Measurements from ENCODE around the gene SLC16A11. TPM values are rescaled to one million over a fixed set of nuclear protein-coding genes. Genes with fewer than 3 reads are reported as not detected.

Gene SLC16A11
- polyA plus RNA-seq, 10 donors: 0.11 to 0.48 (median 0.17) TPM; not detected in 1

DNA sequence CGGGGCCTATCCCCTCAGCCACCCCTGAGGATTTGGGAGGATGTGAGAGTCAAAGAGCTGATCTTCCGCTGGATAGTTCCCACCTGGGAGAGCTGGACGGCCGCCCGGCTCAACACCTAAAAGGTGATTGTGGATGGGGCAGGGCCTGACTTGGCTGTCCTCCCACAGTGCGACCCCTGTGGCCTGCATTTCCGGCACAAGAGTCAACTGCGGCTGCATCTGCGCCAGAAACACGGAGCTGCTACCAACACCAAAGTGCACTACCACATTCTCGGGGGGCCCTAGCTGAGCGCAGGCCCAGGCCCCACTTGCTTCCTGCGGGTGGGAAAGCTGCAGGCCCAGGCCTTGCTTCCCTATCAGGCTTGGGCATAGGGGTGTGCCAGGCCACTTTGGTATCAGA, 16.6 kb downstream of the SLC16A11 start:
- DNase-seq: no peak

DNA sequence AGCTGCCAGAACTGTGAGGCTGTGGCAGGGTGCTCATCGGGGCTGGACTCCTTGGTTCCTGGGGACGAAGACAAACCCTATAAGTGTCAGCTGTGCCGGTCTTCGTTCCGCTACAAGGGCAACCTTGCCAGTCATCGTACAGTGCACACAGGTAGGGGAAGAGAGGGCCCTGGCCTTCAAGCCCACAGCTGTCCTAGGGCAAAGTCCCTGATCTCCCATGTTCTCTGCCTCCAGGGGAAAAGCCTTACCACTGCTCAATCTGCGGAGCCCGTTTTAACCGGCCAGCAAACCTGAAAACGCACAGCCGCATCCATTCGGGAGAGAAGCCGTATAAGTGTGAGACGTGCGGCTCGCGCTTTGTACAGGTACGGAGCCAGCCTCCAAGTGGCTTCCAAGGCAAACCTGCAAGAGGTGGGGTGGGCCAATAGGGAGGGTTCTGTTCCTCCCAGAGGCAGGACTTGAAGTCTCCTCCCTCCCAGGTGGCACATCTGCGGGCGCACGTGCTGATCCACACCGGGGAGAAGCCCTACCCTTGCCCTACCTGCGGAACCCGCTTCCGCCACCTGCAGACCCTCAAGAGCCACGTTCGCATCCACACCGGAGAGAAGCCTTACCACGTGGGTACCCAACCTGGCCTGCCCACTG, 17.3 kb downstream of the SLC16A11 start:
- DNase-seq: no peak

DNA sequence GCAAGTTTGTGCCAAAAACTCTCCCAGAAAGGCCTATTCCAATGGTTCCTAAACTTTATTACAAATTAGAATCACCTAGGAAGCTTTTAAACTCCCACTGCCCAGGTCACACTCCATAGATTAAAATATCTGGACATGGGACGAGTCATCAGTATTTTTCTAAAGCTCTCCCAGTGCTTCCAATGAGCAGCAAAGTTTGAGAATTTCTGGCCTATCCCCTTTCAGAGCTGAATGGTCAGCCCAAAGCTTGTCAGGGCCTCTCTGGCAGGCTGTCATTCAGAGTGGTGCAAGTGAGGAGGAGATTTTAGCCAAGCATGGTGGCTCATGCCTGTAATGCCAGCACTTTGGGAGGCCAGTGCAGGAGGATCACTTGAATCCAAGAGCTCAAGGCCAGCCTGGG, 18.6 kb downstream of the SLC16A11 start:
- DNase-seq: no peak

DNA sequence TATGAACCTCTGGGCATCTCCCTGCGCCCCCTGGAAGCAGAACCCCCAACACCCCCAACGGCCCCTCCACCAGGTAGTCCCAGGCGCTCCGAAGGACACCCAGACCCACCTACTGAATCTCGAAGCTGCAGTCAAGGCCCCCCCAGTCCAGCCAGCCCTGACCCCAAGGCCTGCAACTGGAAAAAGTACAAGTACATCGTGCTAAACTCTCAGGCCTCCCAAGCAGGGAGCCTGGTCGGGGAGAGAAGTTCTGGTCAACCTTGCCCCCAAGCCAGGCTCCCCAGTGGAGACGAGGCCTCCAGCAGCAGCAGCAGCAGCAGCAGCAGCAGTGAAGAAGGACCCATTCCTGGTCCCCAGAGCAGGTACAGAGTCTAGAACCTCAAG, 19.5 kb downstream of the SLC16A11 start:
- DNase-seq: no peak

DNA sequence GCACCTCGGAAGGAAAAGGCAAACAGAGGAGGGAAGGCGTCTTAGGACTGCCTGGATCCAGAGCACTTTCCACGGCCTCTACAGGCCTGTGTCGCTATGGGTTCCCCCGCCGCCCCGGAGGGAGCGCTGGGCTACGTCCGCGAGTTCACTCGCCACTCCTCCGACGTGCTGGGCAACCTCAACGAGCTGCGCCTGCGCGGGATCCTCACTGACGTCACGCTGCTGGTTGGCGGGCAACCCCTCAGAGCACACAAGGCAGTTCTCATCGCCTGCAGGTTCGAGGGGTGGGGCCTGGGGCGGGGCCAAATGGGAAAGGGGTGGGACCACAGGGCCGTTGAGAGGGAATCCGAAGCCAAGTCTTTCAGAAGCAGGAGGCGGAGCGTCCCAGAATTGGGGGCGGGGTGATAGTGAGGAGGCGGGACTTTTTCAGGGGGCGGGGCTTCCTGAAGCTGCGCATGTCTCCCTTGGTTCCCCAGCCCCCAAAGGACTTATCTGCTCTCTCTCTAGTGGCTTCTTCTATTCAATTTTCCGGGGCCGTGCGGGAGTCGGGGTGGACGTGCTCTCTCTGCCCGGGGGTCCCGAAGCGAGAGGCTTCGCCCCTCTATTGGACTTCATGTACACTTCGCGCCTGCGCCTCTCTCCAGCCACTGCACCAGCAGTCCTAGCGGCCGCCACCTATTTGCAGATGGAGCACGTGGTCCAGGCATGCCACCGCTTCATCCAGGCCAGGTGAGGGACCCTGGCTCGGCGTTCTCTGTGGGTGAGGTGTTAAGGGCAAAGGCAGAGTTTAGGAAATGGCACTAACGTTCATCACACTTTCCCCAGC, 20.1 kb downstream of the SLC16A11 start:
- DNase-seq: peak; percentile 71 to 86 (median 80)

DNA sequence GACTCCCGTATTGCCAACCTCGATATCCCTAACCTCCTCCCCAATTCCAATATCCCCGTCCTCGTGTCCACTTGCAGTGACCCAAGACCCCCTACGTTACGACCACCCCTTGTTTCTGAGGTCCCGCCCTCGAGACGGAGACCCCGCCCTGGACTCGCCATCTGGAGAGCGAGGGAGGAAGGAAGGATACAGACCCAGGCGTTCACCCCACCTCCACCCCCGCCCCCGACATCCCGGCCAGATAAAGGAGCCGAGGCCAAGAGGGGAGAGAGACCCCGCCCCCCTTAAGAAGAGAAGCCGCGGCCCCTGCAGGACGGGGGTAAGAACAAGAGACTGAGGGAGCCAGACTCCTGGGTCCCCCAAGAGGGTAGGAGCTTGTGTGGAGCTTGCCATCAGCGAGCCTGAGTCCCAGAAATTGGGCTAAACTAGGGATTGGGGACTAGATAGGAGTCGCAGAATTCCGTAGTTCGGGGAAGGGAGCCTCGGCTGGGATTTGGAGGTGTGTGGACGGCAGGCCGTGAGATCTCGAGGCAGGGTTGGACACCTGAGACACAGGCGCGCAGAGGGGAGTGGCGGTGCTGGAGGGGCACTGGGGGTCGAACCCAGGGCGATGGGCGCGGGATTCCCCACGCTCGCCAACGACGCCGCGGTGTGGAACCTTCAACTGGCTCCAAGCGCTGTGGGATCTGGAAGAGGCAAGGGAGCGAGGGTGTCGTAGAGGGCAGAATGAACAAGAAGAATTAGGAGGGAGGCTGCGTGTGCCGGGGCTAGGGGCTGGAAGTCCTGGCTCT, 20.9 kb downstream of the SLC16A11 start, which contains the start of gene BCL6B:
TSS of gene BCL6B (plus strand) at position 270 of the 791 bp plus-strand sequence. CDS start 622 bp downstream, outside the sequence.
- no peak for DNase-seq

DNA sequence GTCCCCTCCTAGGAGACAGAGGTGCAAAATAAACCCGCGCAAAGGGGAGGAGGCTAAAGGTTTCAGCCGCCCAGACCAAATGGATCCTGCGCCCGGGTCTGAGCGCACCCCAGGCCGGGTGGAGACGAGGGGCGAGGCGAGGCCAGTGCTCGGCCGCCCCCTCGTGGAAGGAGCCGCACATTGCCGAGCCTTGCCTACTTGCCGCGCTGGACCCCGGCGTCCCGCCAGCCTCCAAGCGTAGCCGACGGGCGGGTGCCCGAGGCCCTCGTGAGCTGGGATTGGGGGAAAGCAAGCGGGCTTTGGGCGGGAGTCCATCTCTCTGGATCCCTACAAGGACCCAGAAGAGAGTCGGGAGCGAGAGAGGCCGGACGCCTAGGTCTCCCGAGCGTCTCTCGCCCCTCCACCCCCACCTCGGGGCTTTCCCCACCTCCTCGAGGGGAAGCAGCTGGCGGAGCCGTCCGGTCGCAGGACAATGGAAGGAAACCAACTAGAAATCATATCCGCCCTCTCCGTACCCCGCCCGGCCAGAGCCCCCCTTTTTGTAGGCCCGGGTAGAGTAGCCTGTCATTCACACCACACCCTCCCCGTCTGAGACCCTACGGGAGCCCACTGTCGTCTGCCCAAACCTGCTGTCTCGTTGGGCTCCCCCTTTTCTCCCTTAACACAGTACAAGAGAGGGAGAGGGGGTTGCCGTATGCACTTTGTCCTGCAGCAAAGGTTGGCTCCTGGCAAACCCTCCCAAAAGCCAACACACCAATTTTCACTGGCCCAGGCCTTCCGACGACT, 21.7 kb downstream of the SLC16A11 start:
- peak; percentile 57 to 91 (median 79) for DNase-seq

DNA sequence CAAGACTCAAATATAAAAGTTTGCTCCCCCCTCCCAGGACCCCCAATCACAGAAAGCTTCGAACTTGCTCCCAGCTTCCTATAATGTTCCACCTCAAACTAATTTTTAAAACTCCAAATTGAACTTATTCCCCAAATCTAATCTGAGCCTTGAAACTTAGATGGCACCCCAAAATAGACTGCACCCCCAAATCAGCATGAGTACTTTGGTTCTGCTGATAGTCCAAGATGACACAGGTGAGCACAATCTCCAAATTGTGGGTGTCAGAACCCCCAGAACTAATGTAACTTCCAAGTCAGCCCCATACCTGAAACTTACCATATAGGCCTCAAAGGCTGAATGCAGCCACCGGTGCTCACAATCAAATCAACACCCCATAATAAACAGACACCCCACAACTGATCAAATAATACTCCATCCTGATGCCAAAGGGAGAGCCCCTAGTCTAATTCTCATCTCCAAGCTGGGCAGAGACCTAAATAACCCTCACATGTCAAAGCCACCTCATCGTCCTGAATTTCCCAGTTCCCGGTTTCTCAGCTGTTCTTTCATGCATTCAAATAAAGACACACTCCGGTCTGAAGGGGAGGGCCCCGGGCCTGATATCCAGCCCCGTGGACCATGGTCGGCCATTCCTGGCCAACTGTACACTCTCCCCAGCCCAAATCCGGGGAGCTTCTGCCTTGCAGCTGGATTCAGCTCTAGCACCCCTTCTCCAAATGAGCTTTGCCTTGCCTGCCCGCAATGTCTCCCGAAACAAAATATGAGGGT, 22.8 kb downstream of the SLC16A11 start:
- no peak for DNase-seq

DNA sequence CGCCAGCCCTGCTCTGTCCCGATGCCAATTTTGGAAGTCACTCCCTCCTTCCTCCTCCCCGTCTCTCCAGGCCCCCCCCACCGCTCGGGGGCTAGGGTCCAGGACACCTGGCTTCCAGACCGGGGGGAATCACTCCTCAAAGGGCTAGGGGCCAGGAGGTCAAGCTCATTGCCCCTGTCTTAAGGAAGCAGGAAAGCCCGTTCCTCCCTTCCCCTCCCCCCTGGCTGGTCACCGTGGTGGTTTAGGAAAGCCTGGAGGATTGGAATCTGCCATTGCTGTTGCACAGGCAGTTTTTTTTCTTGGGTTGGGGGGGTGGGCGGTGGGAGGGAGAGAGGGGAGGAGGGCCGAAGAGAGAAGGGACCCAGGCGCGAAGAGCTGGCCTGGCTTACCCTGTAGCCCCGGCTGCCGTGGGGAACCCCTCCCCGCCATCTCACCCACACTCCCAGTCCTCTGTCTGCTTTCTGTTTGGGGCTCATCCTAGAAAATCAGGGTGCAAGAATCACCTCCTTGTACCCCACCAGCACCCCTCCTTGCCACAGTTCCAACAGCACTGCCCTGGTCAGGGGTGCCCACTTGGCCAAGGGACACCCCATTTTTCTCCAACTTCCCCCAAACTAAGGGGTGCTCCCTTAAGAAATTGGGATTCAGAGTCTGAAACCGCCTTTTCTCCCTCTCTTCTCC, 23.9 kb downstream of the SLC16A11 start:
- DNase-seq: peak; percentile 62 to 91 (median 83)

DNA sequence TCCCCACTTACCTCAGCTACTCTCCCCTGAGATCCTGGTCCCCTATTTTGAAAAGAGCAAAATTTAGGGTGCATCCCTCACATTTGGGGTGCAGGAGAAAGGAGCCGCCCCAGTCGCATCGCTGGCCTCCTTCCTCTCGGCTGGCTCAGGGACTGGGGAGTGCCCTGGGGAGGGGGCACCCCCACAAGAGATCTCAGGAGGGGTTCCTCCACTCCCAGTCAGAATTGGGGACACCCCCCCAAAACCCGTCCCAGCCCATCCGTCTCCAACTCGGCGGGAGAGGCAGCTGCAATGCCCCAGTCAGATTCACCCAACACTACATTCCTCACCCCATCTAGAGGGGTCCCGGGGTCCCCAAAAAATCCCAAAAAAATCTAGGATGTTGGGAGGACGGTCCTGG, 24.5 kb downstream of the SLC16A11 start:
- no peak for DNase-seq

DNA sequence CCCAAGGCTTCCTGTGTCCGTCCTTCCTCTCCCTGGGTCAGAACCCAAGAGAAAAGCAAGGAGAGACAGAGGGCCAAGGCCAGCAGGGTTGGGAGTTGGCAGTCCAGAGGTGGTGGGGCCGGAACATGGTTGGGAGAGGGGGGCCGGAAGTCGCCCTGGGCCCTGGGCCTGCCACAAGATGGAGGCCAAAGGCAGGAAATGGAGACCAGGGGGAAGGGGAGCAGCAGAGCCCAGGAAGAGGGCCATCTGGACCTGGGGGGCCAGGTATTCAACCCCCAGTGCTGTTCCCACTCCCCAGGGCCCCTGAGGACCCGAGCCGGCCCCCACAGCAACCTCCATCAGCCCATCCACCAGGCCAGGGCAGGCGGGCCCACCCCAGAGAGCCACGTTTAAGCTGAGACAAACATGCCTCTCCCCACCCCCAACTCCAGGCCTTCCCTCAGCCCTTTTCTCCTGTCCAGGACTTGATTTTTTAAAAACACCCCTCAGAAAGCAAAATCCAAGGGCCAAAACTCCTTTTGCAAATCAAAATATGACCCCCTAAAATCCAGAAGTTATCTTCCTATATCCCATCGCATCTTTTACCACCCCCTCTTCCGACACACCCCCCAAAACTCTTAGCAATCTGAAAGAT, 25.4 kb downstream of the SLC16A11 start:
- DNase-seq: no peak

DNA sequence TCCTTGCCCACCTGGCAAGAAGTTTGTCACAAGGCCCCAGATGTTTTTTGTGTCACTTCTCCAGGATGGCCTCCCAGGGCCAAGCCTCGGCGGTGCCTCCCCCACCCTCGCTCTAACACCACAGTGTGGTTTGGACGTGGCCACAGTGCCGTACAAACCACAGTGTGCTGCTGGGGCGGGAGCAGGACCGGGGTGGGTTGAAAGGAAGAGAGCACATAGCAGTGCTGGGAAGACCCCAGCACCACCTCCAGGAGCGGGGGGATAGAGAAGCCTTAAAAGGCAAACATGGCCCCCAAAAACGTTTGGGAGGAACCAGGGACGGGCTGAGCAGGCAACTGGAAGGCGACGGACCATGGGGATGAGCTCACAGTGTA, 26.1 kb downstream of the SLC16A11 start:
- DNase-seq: no peak

DNA sequence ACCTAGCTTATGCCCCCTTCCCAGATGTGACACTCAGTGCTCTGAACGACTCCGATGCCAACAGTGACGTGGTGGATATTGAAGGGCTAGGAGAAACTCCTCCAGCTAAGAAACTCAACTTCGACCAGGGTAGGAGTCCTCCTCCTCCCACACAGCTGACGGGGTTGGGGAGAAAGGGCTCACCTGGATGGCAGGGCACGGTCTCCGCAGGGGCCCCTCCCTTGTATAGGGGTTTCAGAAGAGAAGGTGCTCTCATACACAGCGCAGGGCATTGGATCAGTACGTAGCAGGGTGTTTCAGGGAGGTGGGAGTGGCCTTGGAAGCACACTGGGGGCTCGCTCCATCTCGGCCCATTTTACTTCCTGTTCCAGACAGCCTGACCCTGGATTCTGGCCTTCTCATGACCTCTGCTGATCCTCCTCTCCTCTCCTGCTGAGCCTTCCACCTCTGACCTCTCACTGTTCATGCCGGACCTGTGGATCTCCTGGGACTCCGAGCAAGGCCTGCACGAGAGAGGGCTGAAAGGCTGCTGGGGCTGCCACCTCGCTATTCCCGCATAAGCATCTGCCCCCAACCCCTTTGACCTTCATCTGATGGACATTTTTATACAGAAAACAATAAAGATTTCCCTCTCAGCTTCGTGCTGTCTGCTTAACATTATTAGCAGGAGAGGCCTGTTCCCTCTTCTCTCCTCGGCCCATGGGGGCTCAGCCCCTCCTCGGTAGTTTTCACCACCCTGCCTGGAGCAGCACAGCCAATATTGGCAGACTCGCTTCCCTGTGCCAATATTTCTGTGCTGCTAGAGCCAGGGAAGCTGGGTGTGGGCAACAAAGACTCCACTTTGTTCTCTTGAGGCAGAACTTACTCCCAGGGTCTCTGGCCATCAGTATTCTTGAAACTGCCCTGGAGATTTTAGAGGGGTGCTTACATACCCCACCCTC, 26.7 kb downstream of the SLC16A11 start:
- no peak for DNase-seq

DNA sequence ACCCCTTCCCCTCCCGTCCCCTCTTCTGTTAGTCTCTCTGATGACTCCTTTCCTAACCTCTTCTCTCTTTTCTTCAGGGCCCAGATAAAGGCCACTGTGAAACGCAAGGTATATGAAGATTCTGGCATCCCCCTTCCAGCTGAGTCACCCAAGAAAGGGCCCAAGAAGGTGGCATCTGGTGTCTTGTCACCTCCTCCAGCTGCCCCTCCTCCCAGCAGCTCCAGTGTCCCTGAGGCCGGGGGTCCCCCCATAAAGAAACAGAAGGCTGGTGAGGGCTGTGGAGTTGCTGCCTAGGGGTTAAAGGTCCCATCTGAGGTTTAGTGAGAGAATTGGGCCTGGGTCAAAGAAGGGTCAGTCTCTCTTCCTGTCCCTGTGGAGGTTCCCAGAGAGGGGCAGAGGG, 27.5 kb downstream of the SLC16A11 start:
- no peak for DNase-seq

DNA sequence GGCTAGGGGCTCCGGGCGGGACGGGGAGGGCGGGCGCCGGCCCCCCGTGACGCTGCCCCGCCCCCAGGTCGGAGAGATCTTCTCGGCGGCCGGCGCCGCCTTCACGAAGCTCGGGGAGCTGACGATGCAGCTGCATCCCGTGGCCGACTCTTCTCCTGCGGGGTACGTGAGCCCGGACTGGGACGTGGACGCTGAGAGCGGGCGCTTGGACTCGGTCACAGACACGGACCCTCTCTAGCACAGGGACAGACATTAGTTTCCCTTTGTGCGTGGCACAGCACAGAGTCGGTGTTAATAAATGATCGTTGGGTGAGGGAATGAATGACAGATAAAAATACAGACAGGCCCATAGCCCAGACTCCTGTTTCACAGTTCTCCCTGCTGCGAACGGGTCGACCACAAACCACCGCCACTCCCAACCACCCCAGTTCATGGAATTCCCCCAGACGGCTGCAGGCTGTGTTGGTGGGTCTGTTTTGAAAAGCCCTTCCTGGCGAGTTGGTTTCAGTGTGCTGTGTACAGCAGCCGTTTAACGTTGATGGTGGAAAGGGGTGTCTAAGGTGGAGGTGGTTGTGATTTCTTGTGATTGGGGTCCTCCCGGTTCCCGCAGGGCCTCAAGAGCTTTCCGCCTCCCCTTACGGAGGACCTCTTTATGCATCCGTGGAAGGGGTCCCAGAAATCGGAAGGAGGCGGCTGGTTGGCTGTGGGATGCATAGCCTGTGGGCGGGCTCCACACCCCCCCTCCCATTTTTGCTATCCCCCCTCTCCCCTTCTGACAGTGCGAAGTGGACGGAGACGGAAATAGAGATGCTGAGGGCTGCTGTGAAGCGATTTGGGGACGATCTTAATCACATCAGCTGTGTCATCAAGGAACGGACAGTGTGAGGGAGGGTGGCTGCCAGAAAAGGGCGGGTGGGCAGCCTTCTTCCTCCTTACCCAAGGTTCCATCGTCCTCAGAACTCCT, 28.6 kb downstream of the SLC16A11 start:
- DNase-seq: peak in 1 of 3 donors; percentile 30

DNA sequence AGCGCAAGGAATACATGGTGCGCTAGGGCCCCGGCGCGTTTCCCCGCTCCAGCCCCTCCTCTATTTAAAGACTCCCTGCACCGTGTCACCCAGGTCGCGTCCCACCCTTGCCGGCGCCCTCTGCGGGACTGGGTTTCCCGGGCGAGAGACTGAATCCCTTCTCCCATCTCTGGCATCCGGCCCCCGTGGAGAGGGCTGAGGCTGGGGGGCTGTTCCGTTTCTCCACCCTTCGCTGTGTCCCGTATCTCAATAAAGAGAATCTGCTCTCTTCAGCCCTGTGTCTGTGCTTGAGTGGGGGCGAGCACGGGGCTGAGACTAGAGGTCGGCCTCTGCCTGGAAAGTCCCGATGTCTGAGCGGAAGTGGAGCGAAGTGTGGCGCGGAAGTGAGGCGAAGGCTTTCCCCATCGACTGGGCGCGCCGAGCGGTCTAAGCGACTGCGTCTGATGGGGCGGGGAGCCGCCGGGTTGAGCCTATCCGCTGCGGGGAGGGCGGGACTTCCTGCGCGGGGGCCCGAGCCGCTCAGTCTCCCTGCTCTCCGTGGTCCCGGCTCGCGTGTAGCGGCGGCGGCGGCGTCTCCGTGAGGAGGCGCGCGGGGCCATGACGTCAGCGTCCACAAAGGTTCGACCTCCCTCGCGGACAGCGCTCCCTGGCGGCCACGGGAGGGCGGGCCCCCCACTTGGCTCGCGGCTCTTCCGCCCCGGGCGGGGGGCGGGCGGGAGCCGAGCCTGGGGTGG, 29.5 kb downstream of the SLC16A11 start:
- DNase-seq: peak; percentile 96 to 99 (median 97)

DNA sequence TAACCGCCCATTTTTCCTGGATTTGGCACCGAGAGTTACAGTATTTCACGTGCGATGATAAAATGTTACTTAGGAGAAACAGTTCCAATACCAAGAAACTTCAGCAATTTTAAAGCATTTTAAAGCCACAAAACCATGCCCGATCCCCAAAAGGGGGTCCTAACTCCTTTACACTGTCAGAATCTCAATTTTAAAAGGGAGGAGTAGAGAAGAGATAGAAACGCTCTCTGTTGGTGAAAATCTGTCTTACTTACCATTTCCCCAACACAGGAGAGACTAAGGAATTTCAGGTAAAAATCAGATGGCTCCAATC, 32.0 kb downstream of the SLC16A11 start:
- DNase-seq: no peak

Data from muscle of back (tissue), 11 donors.